ENCODE data around the gene ZNF440.

- TF ChIP-seq CTCF (IDR thresholded peaks at IDR 0.05) (no peak), POLR2A (IDR thresholded peaks at IDR 0.05) (no peak), EP300 (IDR thresholded peaks at IDR 0.05) (no peak)
Observed at GRCh38 chr19:11856596-11857250, 42.6 kb downstream of the ZNF440 start.

Data from tibial nerve (tissue), 4 donors.